Smooth muscle cell of the brain vasculature (primary cell): ENCODE results near the gene NTF4.
"Not testable (repeated sequence)": the region's sequence is repeated elsewhere in the genome, so short reads cannot be mapped to it uniquely, and the experiment has no call there.

Experiments used
- DNase-seq: peaks from one replicate; pipeline ENCODE4 v3.0.0-alpha.2; 2012; ENCODE audit warnings: low read depth, low spot score

The NTF4 gene

GRCh38 chr19:49057636-49058234 lies 6.9 kb downstream of the NTF4 start, which contains the start of gene CGB7:
TSS of gene CGB7 (minus strand) at chr19:49057749. CDS start at chr19:49055375, 2,374 bp downstream.
- DNase-seq, result no peak

GRCh38 chr19:49056902-49057596 lies 7.6 kb downstream of the NTF4 start:
- not testable (repeated sequence) for DNase-seq

DNA sequence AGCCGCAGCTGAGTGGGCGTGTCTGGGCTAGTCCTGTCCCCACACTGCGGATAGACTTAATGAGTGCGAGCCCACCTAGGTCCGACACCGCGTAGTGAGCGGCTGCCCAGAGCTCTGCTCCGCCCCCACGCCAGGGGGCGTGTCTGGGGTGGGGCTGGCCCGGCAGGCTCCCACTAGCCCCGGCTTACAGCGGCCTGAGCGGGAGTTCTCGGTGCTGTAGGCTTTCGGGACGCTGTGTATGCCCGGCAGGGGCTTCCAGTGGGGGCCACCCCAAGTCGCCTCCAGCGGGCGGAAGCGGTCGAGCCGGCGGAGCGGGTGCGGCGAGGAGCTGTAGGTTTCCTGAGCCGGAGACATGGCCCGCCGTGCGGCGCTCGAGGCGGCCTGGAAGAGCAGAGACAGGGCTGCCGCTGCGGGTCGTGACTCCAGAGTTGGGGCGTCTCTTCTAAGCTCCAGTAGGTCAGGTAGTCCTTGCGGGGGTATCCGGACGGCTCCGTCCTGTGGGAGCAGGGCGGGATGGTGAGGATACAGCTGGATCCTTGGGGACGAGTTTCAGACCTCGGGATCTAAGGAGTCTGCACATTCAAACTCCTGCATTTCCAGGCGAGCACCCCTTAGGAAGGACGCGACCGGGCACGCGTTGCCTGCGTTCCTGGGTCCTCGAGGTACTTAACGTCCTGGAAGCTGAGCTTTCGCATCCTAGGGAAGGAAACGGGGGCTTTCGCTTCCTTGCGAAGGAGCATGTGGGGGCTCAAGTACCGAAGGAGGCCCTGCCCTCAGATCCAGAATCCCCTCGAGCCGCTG lies 8.3 kb downstream of the NTF4 start:
- DNase-seq, result no peak

DNA sequence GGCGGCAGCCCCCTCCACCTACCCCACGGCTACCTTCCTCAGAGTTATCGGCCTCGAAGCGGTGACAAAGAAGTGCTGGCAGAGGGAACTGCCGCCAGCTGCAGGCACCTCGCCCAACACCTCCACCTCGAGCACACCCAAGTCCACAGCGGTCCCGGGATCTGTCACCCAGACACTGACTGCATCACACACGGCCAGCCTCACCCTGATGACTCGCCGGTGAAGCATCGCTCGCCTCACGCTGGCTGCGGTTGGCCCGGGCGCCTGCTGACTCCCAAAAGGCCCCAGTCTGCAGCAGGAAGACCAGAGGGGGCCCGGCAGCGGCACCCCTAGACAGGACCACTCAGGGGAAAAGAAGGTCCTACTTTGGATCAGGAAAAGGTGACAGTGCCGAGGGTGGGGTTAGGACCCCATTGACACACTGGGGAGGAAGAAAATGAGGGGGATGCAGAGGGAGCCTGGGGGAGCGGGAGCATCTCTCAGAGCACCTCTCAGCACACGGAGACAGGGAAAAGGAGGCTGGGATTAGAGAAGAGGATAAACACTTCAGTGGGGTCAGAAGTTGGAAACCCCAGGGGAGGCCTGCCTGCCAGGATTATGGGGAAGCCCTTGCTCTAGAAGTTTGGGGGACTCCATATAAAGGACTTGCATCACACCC lies 14.1 kb downstream of the NTF4 start:
- DNase-seq, result not testable (repeated sequence)

GRCh38 chr19:49049834-49050233 lies 14.8 kb downstream of the NTF4 start:
- DNase-seq, result not testable (repeated sequence)

- DNase-seq, result not testable (repeated sequence)
These were observed 15.6 kb downstream of the NTF4 start, which contains the start of gene CGB8 for GRCh38 chr19:49049011-49049410. TSS of gene CGB8 (minus strand) at chr19:49049111. CDS start at chr19:49048739, 372 bp downstream.

DNA sequence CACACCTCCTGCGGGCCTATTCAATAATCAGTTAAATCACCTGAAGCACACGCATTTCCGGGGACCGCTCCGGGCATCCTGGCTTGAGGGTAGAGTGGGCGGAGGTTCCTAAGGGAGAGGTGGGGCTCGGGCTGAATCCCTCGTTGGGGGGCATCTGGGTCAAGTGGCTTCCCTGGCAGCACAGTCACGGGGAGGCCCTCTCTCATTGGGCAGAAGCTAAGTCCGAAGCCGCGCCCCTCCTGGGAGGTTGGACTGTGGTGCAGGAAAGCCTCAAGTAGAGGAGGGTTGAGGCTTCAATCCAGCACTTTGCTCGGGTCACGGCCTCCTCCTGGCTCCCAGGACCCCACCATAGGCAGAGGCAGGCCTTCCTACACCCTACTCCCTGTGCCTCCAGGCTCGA lies 21.1 kb downstream of the NTF4 start, which contains the start of gene CGB5:
CGB5 (plus strand) TSS at position 301 of the 400 bp plus-strand sequence. CDS start 362 bp downstream, outside the sequence.
- DNase-seq, result not testable (repeated sequence)

DNA sequence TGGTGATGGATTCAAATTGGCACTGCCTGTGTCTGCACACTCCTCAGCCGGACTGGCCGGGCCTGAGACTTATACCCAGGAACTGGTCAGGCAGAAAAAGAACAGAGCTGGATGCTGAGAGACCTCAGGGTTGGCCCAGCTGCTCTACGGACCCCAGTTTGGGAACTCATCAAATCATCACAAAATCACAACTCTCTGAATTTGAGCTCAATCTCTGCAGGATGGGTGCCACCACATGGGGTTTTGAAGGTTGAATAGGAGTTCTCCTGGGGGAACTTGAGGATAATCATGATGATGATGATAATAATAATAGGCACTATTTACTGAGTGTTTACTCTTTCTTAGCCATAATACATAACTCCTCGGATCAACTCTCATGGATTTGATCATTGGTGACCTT lies 22.0 kb downstream of the NTF4 start:
- DNase-seq, result not testable (repeated sequence)

DNA sequence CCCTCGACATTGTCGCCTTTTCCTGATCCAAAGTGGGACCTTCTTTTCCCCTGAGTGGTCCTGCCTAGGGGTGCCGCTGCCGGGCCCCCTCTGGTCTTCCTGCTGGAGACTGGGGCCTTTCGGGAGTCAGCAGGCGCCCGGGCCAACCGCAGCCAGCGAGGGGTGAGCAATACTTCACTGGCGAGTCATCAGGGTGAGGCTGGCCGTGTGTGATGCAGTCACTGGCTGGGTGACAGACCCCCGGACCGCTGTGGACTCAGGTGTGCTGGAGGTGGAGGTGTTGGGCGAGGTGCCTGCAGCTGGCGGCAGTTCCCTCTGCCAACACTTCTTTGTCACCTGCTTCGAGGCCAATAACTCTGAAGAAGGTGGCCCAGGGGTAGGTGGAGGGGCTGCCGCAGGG lies 22.4 kb downstream of the NTF4 start:
- no peak for DNase-seq

GRCh38 chr19:49039736-49040135 lies 24.9 kb downstream of the NTF4 start:
- DNase-seq, result not testable (repeated sequence)

GRCh38 chr19:49038557-49039276 lies 25.9 kb downstream of the NTF4 start:
- not testable (repeated sequence) for DNase-seq

GRCh38 chr19:49038111-49038510 lies 26.5 kb downstream of the NTF4 start:
- not testable (repeated sequence) for DNase-seq

DNA sequence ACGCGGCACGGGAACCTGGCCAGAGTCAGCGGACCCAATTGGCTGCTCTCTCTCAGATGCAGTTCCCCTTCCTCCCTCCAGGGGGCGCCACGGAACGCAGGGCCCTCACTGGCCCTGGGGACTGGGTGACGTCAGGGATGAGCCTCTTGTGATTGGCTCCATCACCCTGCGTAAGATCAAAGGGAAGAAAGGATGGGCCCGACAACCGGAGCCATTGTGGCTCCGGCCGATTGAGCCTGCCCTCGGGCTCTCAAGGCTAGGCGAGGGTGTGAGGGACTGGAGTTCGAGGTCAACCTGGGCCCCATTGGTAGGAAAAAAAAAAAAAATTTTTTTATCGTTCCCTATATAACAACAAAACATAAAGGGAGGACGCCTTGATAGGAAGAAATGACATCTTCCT lies 27.8 kb downstream of the NTF4 start, which contains the start of gene CGB1:
CGB1 (minus strand) TSS at position 81 of the 400 bp plus-strand sequence. CDS start 184 bp downstream, outside the sequence.
- DNase-seq, result not testable (repeated sequence)

GRCh38 chr19:49031642-49032301 lies 32.8 kb downstream of the NTF4 start, which contains the start of gene CGB2:
TSS of gene CGB2 (plus strand) at chr19:49031890. CDS start at chr19:49032096, 206 bp downstream.
- DNase-seq, result not testable (repeated sequence)

DNA sequence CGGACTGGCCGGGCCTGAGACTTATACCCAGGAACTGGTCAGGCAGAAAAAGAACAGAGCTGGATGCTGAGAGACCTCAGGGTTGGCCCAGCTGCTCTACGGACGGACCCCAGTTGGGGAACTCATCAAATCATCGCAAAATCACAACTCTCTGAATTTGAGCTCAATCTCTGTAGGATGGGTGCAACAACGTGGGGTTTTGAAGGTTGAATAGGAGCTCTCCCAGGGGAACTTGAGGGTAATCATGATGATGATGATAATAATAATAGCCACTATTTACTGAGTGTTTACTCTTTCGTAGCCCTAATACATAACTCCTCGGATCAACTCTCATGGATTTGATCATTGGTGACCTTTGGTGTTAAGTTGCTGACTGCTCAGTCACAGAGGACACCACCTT lies 34.3 kb downstream of the NTF4 start:
- not testable (repeated sequence) for DNase-seq

- not testable (repeated sequence) for DNase-seq
These were observed 34.9 kb downstream of the NTF4 start for GRCh38 chr19:49029749-49030148.

DNA sequence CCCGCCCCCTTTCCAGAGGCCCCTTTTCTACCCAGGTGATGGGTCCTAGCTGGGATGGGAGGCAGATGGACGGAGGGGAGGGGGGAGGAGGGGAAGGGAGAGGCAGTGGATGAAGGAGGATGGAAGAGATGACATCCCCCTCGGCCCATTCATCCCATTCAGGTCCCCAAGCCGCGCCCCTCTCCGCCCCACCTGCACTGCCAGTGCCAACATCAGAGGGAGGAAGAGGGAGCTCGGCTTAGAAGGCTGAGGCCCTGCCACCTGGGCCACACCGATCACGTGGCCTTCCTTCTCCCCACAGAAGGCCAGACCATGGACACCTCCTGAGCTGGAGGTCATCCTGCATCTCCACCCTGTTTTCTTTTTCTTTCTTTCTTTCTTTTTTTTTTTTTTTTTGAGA lies 35.9 kb downstream of the NTF4 start:
- DNase-seq, result not testable (repeated sequence)

GRCh38 chr19:49025599-49025998 lies 39.0 kb downstream of the NTF4 start:
- not testable (repeated sequence) for DNase-seq

DNA sequence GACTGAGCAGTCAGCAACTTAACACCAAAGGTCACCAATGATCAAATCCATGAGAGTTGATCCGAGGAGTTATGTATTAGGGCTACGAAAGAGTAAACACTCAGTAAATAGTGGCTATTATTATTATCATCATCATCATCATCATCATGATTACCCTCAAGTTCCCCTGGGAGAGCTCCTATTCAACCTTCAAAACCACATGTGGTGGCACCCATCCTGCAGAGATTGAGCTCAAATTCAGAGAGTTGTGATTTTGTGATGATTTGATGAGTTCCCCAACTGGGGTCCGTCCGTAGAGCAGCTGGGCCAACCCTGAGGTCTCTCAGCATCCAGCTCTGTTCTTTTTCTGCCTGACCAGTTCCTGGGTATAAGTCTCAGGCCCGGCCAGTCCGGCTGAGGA lies 39.5 kb downstream of the NTF4 start:
- DNase-seq, result not testable (repeated sequence)

GRCh38 chr19:49024233-49024632 lies 40.4 kb downstream of the NTF4 start, which contains the start of gene CGB3:
TSS of gene CGB3 (minus strand) at chr19:49024333. CDS start at chr19:49023971, 362 bp downstream.
- DNase-seq, result not testable (repeated sequence)
